B cell (primary cell): Measurements from ENCODE around the gene TAF11L4.
"Not testable (repeated sequence)": the region's sequence is repeated elsewhere in the genome, so short reads cannot be mapped to it uniquely, and the experiment has no call there.

Experiments used
- EZH2 ChIP-seq: IDR thresholded peaks from 2 replicates; pipeline ENCODE4 v1.6.1; 2012; ENCODE audit warnings: borderline replicate concordance, low read depth, mild to moderate bottlenecking, moderate library complexity, low read length; ENCODE audit not compliant: insufficient read depth, poor library complexity, severe bottlenecking
- TF ChIP-seq, protein P1 (sequence below): fragments of 200-600 bp; IDR thresholded peaks from one replicate; pipeline ENCODE4 v1.8.0; 2022; ENCODE audit warnings: antibody characterized with exemption, mild to moderate bottlenecking

GRCh38 chr5:17521501-17521900 lies at the start of gene TAF11L4:
- TF ChIP-seq, protein P1, sequence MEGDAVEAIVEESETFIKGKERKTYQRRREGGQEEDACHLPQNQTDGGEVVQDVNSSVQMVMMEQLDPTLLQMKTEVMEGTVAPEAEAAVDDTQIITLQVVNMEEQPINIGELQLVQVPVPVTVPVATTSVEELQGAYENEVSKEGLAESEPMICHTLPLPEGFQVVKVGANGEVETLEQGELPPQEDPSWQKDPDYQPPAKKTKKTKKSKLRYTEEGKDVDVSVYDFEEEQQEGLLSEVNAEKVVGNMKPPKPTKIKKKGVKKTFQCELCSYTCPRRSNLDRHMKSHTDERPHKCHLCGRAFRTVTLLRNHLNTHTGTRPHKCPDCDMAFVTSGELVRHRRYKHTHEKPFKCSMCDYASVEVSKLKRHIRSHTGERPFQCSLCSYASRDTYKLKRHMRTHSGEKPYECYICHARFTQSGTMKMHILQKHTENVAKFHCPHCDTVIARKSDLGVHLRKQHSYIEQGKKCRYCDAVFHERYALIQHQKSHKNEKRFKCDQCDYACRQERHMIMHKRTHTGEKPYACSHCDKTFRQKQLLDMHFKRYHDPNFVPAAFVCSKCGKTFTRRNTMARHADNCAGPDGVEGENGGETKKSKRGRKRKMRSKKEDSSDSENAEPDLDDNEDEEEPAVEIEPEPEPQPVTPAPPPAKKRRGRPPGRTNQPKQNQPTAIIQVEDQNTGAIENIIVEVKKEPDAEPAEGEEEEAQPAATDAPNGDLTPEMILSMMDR = not testable (repeated sequence)
- not testable (repeated sequence) for TF ChIP-seq EZH2
